ENCODE measurements around the gene DDAH1.
"Not testable (repeated sequence)": the region's sequence is repeated elsewhere in the genome, so short reads cannot be mapped to it uniquely, and the experiment has no call there.

The DDAH1 gene

GRCh38 chr1:85356130-85356529, 108.8 kb downstream of the DDAH1 start:
- no peak for DNase-seq

GRCh38 chr1:85352055-85352454, 112.9 kb downstream of the DDAH1 start:
- no peak for DNase-seq

- DNase-seq: no peak
Observed at GRCh38 chr1:85351202-85351828, 113.6 kb downstream of the DDAH1 start.

GRCh38 chr1:85349224-85349623, 115.7 kb downstream of the DDAH1 start:
- DNase-seq: no peak

GRCh38 chr1:85347908-85348307, 117.1 kb downstream of the DDAH1 start:
- DNase-seq: no peak

GRCh38 chr1:85347275-85347674, 117.7 kb downstream of the DDAH1 start:
- DNase-seq: not testable (repeated sequence)

DNA sequence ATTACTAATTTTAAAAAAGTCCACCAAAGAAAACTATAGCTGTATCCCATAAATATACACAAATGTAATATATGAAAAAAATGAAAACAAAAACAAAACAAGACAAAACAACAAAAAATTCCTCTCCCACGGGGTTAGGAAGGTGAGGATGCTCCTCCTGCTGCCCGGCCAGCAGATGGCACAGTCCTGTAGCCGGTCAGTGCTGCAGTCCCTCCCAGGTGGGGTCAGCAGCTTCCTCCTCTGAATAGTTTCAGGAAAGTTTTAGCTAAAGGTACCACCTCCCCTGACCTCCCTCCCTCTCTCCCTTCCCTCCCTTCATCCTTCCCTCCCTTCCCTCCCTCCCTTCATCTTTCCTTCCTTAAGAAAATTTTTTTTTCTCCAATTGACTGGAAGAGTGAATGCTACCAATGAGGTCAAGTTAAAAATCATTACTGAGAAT, 120.7 kb downstream of the DDAH1 start:
- DNase-seq: no peak

DNA sequence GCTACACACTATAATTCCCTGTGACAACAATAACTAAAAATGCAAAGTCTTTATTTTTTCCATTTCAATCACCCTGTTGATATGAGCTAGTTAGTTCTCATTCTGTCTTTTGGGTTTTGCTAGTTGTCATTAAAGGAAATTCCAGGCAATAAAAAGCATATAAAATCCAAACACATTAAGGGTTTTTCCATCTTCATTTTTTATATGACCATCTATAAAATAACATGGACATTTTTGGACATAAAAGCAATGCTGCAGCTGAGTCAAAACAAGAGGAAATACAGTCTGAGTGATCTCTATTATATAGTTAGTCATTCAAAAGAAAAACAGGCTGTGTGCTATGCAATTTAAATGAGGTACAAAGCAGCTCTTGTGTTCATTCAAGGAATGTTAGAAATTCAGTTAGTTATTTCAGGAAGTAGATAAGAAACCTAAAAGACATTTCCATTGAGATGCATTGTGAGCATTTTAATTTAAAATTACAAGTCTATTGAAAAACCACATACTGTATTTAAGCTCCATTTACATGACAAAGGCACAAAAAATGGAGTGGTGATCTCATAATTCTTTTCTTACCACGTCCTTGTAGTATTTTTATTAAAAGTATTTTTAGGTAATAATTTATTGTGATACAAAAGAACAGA, 121.2 kb downstream of the DDAH1 start:
- DNase-seq: no peak

DNA sequence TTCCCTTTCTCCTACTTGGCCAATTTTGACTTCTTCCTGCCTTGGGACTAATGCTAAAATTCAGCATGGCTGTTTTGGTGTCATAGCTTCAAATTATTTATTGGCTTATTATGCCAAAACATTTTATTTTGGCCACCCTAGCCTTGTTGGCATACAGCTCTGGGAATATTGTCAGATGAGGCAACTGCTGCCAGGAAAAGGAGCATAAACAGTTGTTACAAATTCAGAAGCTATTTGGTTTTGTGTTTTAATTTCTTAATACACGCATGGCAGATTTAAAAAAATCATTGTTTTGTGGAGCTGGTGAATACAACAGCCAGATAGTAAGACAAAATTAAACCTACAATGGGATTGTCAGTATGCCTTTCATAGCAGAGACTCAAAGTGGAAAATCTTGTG, 121.7 kb downstream of the DDAH1 start:
- DNase-seq: no peak

DNA sequence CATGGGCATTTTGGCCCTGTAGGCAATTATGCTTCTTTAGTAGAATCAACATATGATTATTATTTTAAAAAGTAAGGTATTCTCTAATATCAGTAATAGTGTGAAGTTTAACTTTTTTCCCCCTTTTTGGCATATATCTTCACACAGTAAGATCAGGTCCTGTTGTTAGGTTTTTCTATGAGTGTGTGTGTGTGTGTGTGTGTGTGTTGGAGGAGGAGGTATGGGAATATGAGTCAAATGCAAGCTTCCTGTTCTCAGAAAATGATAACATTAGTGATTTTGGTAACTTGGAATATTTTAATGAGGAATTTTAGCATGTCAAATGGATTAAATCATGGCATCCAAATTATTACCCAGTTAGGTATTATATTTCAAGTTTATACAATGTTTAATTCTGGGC, 122.8 kb downstream of the DDAH1 start:
- DNase-seq: no peak

GRCh38 chr1:85340427-85340826, 124.5 kb downstream of the DDAH1 start:
- no peak for DNase-seq

DNA sequence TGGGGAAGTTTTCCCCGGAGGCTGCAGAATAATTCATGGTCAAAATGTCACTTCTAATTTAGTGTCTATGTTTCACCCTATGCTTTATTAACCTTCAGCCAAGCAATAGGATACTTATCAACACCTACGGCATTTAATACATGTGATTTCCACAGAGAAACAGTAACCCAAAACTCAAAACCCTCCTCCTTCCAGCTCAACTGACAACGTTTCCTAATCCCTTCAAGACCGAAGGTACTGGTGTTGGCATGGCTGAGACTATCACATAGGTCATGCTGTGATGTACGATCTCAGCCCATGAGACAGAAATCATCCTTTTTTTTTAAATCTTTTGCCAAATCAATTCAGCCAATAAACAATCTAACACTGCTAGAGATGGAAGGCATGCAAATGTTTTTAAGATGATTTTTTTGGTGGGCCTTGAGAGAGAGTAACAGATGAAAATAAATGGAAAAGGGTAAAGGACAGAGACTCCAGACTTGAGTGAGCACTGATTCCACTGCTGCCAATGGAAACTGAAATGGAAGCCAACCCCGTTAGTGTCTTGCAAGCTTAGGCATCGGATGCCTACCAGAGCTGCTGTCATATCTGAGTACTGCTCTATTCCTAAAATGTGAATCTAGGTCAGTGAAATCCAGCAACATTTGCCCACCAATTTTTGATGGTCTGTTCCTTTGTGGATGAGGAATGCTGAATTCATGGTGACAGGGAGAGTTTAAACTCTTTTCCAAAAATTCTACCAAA, 125.1 kb downstream of the DDAH1 start:
- DNase-seq: no peak

DNA sequence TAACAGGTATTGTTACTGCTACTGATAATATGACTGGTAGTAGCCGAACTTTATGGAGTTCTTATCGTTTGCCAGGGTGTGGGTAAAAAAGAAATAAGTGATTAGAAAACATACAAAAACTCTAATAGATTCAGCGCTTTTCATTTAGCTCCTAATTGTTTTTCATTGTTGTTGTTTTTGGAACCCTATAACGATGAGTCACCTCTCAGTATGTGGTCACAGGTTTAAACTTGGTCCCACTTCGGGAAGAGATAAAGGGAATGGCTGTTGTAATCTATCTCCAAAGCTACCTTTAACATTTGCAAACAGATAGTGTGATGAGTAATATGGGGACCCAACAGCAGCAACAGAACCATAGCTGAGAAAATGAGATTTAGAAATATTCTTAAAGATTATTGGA, 125.9 kb downstream of the DDAH1 start:
- DNase-seq: no peak

GRCh38 chr1:85334962-85335361, 130.0 kb downstream of the DDAH1 start:
- no peak for DNase-seq

DNA sequence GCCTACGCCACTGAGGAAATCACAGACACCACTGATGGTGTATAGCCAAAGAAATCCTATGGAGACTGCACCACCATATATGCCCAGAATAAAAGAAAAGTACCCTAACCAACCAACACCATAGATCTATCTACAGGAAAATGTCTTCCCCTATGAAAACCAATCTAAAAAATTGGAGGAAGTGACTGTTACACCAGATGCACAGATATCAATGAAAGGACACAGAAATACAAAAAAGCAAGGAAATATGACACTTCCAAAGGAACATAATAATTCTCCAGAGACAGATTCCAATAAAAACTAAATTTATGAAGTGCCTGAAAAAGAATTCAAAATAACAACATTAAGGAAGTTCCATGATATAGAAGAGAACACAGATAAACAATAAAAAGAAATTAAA, 131.8 kb downstream of the DDAH1 start:
- no peak for DNase-seq

- no peak for DNase-seq
Observed at GRCh38 chr1:85332575-85332974, 132.4 kb downstream of the DDAH1 start.

- DNase-seq: no peak
Observed at GRCh38 chr1:85330711-85331290, 134.2 kb downstream of the DDAH1 start.

- no peak for DNase-seq
Observed at GRCh38 chr1:85330214-85330631, 134.7 kb downstream of the DDAH1 start.

GRCh38 chr1:85328713-85329397, 136.1 kb downstream of the DDAH1 start:
- DNase-seq: no peak

GRCh38 chr1:85327759-85328158, 137.2 kb downstream of the DDAH1 start:
- no peak for DNase-seq

- DNase-seq: no peak
Observed at GRCh38 chr1:85326851-85327250, 138.1 kb downstream of the DDAH1 start.

DNA sequence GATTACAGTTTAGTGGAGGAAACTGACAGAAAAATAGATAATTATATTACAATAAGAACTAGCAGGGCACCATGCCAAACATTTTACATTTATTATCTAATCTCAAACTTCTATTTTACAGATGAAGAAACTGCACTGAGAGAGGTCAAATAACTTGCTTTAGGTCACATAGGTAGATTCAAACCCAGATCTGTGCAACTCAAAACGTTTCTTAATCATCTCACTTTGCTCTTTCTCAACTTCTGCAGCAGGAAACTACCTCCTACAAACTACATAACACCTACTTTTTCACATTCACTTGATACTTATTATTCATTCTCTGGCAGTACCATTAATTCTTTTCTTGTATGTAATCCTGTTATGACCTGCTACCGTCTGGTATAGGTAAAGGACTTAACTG, 138.6 kb downstream of the DDAH1 start:
- DNase-seq: no peak

- DNase-seq: no peak
Observed at GRCh38 chr1:85325920-85326319, 139.0 kb downstream of the DDAH1 start.
